K562 (cell line): ENCODE results near the gene NPVF. TPM values are rescaled to one million over a fixed set of nuclear protein-coding genes. Genes with fewer than 3 reads are reported as not detected.
A peak's percentile ranks its signal among the peaks of the same experiment; 100 is the strongest.

Experiments
- ATAC-seq: fragments of 200-7000 bp; cut with Tn5 transposase; 3 replicates; pipeline ENCODE4 v1.9.1; 2020; ENCODE audit warnings: moderate library complexity
- BruUV-seq: library from RNA; stranded (reverse); fragments of 400-500 nt; replicated peaks from 2 replicates; lab custom pipeline; 2021; lab: Mats Ljungman, UMichigan
- CTCF ChIA-PET: fragments of 300-600 bp; formaldehyde crosslinking; extraction: SDS; loops from one replicate; lab custom pipeline; 2021; ENCODE audit warnings: low intra/inter-chr PET ratio; lab: Yijun Ruan, JAX
- POLR2A ChIA-PET: fragments of 300-600, 350-650 bp; sonication (Branson Sonifier 250); formaldehyde crosslinking; extraction: SDS; loops from one replicate; lab custom pipeline; 2021; ENCODE audit warnings: antibody characterized with exemption, inconsistent platforms; lab: Yijun Ruan, JAX
- DNase-seq, 4 experiments: peaks; one replicate each; pipeline versions ENCODE4 v3.0.0 to v3.0.0-alpha.2; 2011 to 2018; ENCODE audit warnings: low spot score in 3 of 4, mixed read lengths in 3 of 4; ENCODE audit errors: extremely low read depth in 1 of 4
- FAIRE-seq: peaks from 2 replicates; lab custom pipeline; 2011; peaks lifted over from hg19 to GRCh38; lab: Jason Lieb, UNC
- H2AFZ ChIP-seq: 2 replicates; pipeline ENCODE4 v1.6.0; 2011; ENCODE audit warnings: low read depth, low read length, control low read depth, inconsistent platforms
- H3K27ac ChIP-seq: fragments of 200-600 bp; 3 replicates; pipeline ENCODE4 v1.8.0; 2011; ENCODE audit warnings: low read depth, mild to moderate bottlenecking, control low read depth, inconsistent platforms, low read length, moderate library complexity, mixed read lengths; ENCODE audit errors: extremely low read depth
- H3K27me3 ChIP-seq, 2 experiments: fragments of 300-600 bp in 1 of 2; 2 replicates in 1 of 2; 3 replicates in 1 of 2; pipeline versions ENCODE4 v1.6.0 to v1.8.0; 2011; ENCODE audit warnings: inconsistent platforms in 2 of 2, low read length in 2 of 2, mild to moderate bottlenecking in 1 of 2, mixed read lengths in 1 of 2, moderate library complexity in 1 of 2; ENCODE audit not compliant: control insufficient read depth in 2 of 2, insufficient read depth in 2 of 2
- H3K36me3 ChIP-seq: fragments of 300-600 bp; 3 replicates; pipeline ENCODE4 v1.8.0; 2011; ENCODE audit warnings: mild to moderate bottlenecking, low read length, inconsistent platforms; ENCODE audit not compliant: control insufficient read depth, insufficient read depth
- H3K4me1 ChIP-seq, 2 experiments: fragments of 200-600 bp in 1 of 2; replicated peaks in 1 of 2; 2 replicates in 1 of 2; 3 replicates in 1 of 2; pipeline versions ENCODE4 v1.5.1 to v1.8.0; 2011; ENCODE audit warnings: inconsistent platforms in 2 of 2, low read length in 2 of 2, mild to moderate bottlenecking in 1 of 2, mixed read lengths in 1 of 2, moderate library complexity in 1 of 2; ENCODE audit not compliant: control insufficient read depth in 2 of 2, insufficient read depth in 2 of 2
- H3K4me2 ChIP-seq: 2 replicates; pipeline ENCODE4 v1.6.1; 2011; ENCODE audit warnings: low read length, control low read depth, inconsistent platforms, mixed read lengths; ENCODE audit not compliant: insufficient read depth
- H3K4me3 ChIP-seq: fragments of 200-600 bp; sonication (generic), shearing (Covaris generic); 2 replicates; pipeline ENCODE4 v1.5.1; 2016; ENCODE audit warnings: control low read depth, inconsistent platforms
- H3K79me2 ChIP-seq: fragments of 200-600 bp; 3 replicates; pipeline ENCODE4 v1.8.0; 2011; ENCODE audit warnings: low read length, inconsistent platforms; ENCODE audit not compliant: control insufficient read depth, insufficient read depth
- H3K9ac ChIP-seq, 2 experiments: 2 replicates each; pipeline versions ENCODE4 v1.6.0 to v1.6.1; 2011; ENCODE audit warnings: low read depth in 2 of 2, low read length in 2 of 2, control low read depth in 1 of 2, inconsistent platforms in 1 of 2, mild to moderate bottlenecking in 1 of 2, mixed read lengths in 1 of 2; ENCODE audit not compliant: insufficient read depth in 1 of 2
- H3K9me1 ChIP-seq: one replicate; pipeline ENCODE4 v1.6.0; 2011; ENCODE audit warnings: inconsistent platforms, mild to moderate bottlenecking, low read length, moderate library complexity; ENCODE audit not compliant: control insufficient read depth, insufficient read depth
- H3K9me3 ChIP-seq: replicated peaks from 2 replicates; pipeline ENCODE4 v1.5.1; 2011; ENCODE audit warnings: low read depth, low read length, inconsistent platforms; ENCODE audit not compliant: control insufficient read depth, insufficient read depth
- H4K20me1 ChIP-seq: replicated peaks from 2 replicates; pipeline ENCODE4 v1.6.1; 2011; ENCODE audit warnings: low read length, inconsistent platforms, mixed read lengths; ENCODE audit not compliant: control insufficient read depth, insufficient read depth
- CHD7 ChIP-seq: fragments of 200-600 bp; sonication (generic); IDR thresholded peaks from one replicate; pipeline ENCODE4 v1.6.1; 2012; ENCODE audit warnings: mild to moderate bottlenecking, low read depth, low read length, inconsistent platforms
- PKNOX1 ChIP-seq: fragments of 450-650 bp; IDR thresholded peaks from 2 replicates; pipeline ENCODE4 v1.6.1; 2016
- POLR2B ChIP-seq: fragments of 450-650 bp; IDR thresholded peaks from 2 replicates; pipeline ENCODE4 v1.6.1; 2018; ENCODE audit warnings: low read depth; ENCODE audit not compliant: partially characterized antibody
- ZNF146 ChIP-seq: IDR thresholded peaks from one replicate; pipeline ENCODE4 v1.6.1; 2018; ENCODE audit warnings: missing compliant biosample characterization; ENCODE audit not compliant: unreplicated experiment
- ZNF551 ChIP-seq: fragments of 250-450 bp; sonication (Bioruptor Pico); IDR thresholded peaks from 2 replicates; pipeline ENCODE4 v1.5.0; 2021; ENCODE audit warnings: mild to moderate bottlenecking, moderate library complexity
- WGBS: fragments of 100-300 bp; shearing (Covaris generic); methylation state at CpG from one replicate; pipeline ENCODE4 v1.1.6; 2016; ENCODE audit warnings: low coverage, mixed read lengths; ENCODE audit not compliant: insufficient coverage; ENCODE audit errors: missing lambda C conversion rate; 5-methylcytosine and 5-hydroxymethylcytosine counted together
- in situ Hi-C: fragments of 300-500 bp; cut with MboI; formaldehyde crosslinking; loops from 4 replicates; pipeline ENCODE4 v1.15.0; 2018; ENCODE audit warnings: inconsistent platforms, mixed read lengths
- intact Hi-C: fragments of 100-400 bp; cut with micrococcal nuclease; formaldehyde crosslinking; loops from 2 replicates; pipeline ENCODE4 v1.14.2; 2022
- polyA plus RNA-seq, 8 experiments: library from polyadenylated mRNA; depleted of rRNA in 4 of 8; stranded (reverse) in 5 of 8; unstranded in 3 of 8; fragments of >200 nt; fragmentation: Nextera tagmentation in 2 of 8; fragmentation: Illumina TruSeq in 1 of 8; extraction: Ambion mirVana in 2 of 8; extraction: Trizol in 1 of 8; gene quantifications; 2 replicates each; pipeline versions ENCODE4 v1.2.1 to v1.2.3, GENCODE V29; 2011 to 2014; ENCODE audit warnings: inconsistent platforms in 1 of 8, missing spikeins in 1 of 8
- total RNA-seq, 7 experiments: library from RNA; depleted of rRNA in 6 of 7; stranded (reverse); fragments of >200 nt in 6 of 7; fragmentation: Illumina TruSeq in 2 of 7; extraction: Trizol in 2 of 7; gene quantifications; 2 replicates each; pipeline versions ENCODE4 v1.2.1 to v1.2.3, GENCODE V29; 2011 to 2021; ENCODE audit warnings: low replicate concordance in 1 of 7

Gene NPVF
- total and polyA plus RNA-seq, 9 of the 15 experiments (the other 6 are each of a cell fraction or from before 2014, with no cell fraction given): not detected

- H2AFZ ChIP-seq: no peak overlapping the region
- H3K27ac ChIP-seq: no peak overlapping the region
- H3K79me2 ChIP-seq: no peaks in the 10 kb centered on the region
- no peak for FAIRE-seq
- in situ Hi-C loops (no loop called here), intact Hi-C loops (no loop called here)
- no peak overlapping the region for H3K9ac ChIP-seq
- H3K9me1 ChIP-seq: no peaks in the 10 kb centered on the region
- no peaks in the 10 kb centered on the region for H3K4me1 ChIP-seq
- H3K4me3 ChIP-seq: no peak overlapping the region
- no peaks in the 10 kb centered on the region for H3K9me3 ChIP-seq
- WGBS: 0% methylated on average over 3 of the region's 3 CpGs
- POLR2A ChIA-PET: no interaction called here
- DNase-seq: no peak
- H3K36me3 ChIP-seq: no peaks in the 10 kb centered on the region
- no peak overlapping the region for H3K4me2 ChIP-seq
- no peaks in the 10 kb centered on the region for H4K20me1 ChIP-seq
- ATAC-seq: no peak
- H3K27me3 ChIP-seq: peaks cover 5 to 11% of the 10 kb centered on the region in 2 experiments; a peak in 3 of 5 replicates
- BruUV-seq: no TSS peak
- CTCF ChIA-PET: no interaction called here
- TF ChIP-seq CHD7 (no peak), POLR2B (no peak), ZNF146 (no peak), PKNOX1 (peak; percentile 24; the same call in 1 of the 2 replicates), ZNF551 (CRISPR knock-in tag) (no peak)
Measured at GRCh38 chr7:25206765-25207164, 21.5 kb downstream of the NPVF start.
